Measurements from ENCODE around the gene HIF1A. TPM values are rescaled to one million over a fixed set of nuclear protein-coding genes. Genes with fewer than 3 reads are reported as not detected.

The HIF1A gene
- total RNA-seq, 8 experiments from 2014 or later: 57.7 to 164 (median 98.6) TPM

DNA sequence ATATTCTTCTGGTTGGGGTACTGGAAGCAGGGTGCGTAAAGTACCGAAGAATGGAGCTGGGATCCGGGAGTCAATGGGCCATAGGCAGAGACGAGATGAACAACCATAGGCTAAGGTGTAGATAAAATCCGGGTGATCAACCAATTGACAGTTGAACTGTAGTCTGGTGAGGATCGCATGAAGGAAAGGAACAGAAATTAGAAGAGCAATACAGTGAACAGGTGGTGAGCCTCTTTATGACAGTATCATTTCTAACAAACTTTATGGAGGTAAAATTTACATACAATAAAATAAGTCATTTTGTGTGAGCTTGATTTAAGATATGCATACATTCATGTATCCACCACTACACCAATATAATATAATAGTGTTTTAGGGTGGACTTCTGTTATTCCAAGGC lies 13.9 kb upstream of the HIF1A start:
- in situ Hi-C loops (cut with MboI; ENCODE audit: low pct_unique_long_range_greater_than_20kb in 2 of 9, low sequenced_read_pairs in 9 of 9, unreplicated experiment in 9 of 9): no loop called here
- no peak for ATAC-seq (replicated peaks in 6 of 8)
- Histone ChIP-seq H3K4me1 (replicated peaks in 1 of 2) (peaks cover 0 to 3% of the 10 kb centered on the region in 2 donors), H3K27ac (no peak overlapping the region), H3K4me3 (no peak overlapping the region)
- 82 to 100% (median 91%) methylated on average over 2 to 6 of the region's 6 CpGs; no CpG with 5 or more reads in 1 of the 10 experiments for WGBS, 10 experiments

DNA sequence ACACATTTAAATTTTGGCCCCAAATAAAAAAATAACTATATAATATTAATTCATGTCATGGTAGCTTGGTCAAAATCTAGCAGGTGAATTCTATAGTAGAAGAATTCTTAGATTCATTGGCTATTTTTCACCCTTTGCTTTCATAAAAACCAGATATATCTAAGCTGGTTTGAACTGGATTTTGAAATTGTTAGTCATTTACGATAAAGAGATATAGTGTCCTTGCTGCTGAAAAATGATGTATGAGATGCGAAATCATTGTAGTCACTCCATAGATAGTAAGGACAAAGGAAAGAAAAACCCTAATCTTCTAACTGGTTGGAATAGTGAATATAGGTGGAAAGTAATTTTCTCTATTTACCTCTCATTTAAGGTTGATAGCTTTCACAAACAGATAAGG lies 12.2 kb upstream of the HIF1A start:
- WGBS, 10 experiments: 64 to 100% (median 97%) methylated on average over 1 to 2 of the region's 2 CpGs; no CpG with 5 or more reads in 1 of the 10 experiments
- ATAC-seq (replicated peaks in 6 of 8): no peak
- Histone ChIP-seq H3K4me3 (no peak overlapping the region), H3K27ac (no peak overlapping the region), H3K4me1 (replicated peaks in 1 of 2) (peaks cover 0 to 3% of the 10 kb centered on the region in 2 donors)
- in situ Hi-C loops (cut with MboI; ENCODE audit: low pct_unique_long_range_greater_than_20kb in 2 of 9, low sequenced_read_pairs in 9 of 9, unreplicated experiment in 9 of 9): no loop called here

DNA sequence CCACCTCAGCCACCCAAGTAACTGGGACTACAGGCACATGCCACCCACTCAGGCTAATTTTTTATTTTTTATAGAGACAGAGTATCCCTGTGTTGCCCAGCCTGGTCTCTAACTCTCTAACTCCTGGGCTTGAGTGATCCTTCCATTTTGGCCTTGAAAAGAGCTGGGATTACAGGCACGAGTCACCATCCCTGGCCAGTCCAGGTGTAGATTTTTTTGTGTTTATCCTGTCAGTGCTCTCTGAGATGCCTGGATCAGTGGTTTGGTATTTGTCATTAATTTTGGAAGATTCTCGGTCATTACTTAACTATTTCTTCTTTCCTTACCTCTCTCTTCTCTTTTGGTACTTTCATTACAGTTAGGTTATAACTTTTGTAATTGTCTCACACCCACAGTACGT lies 5.3 kb upstream of the HIF1A start:
- 20 to 55% (median 48%) methylated on average over 2 to 3 of the region's 3 CpGs; no CpG with 5 or more reads in 1 of the 10 experiments for WGBS, 10 experiments
- in situ Hi-C loops (cut with MboI; ENCODE audit: low pct_unique_long_range_greater_than_20kb in 2 of 9, low sequenced_read_pairs in 9 of 9, unreplicated experiment in 9 of 9): no loop called here
- no peaks in the 10 kb centered on the region for H3K4me1 ChIP-seq (replicated peaks in 1 of 2)
- no peak overlapping the region for H3K27ac ChIP-seq
- no peak overlapping the region for H3K4me3 ChIP-seq
- no peak for ATAC-seq (replicated peaks in 6 of 8)

DNA sequence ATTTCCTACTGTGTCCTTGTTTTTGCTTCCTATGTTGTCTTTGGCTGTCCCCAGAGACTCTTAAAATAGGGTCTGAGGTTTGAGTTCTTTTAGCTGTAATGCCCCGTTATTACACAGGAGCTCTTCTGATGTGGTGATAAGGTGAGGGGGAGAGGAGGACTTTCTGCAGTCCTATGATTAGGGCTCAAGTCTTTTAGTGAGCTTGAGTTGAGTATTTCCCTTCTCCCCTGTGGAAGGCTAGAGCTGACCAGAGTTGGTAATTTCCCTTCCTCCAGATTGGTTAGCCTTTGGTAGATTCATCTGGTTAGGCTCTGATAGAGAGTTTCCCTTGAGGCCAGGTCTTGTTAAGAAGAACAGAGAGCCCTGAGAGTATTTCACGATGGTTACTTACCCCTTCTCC lies 4.3 kb upstream of the HIF1A start:
- no peak overlapping the region for H3K4me3 ChIP-seq
- no peak for ATAC-seq (replicated peaks in 6 of 8)
- no peaks in the 10 kb centered on the region for H3K4me1 ChIP-seq (replicated peaks in 1 of 2)
- WGBS, 10 experiments: 40 to 100% (median 85%) methylated on average over 1 to 2 of the region's 2 CpGs; no CpG with 5 or more reads in 3 of the 10 experiments
- in situ Hi-C loops (cut with MboI; ENCODE audit: low pct_unique_long_range_greater_than_20kb in 2 of 9, low sequenced_read_pairs in 9 of 9, unreplicated experiment in 9 of 9): no loop called here
- H3K27ac ChIP-seq: no peak overlapping the region

DNA sequence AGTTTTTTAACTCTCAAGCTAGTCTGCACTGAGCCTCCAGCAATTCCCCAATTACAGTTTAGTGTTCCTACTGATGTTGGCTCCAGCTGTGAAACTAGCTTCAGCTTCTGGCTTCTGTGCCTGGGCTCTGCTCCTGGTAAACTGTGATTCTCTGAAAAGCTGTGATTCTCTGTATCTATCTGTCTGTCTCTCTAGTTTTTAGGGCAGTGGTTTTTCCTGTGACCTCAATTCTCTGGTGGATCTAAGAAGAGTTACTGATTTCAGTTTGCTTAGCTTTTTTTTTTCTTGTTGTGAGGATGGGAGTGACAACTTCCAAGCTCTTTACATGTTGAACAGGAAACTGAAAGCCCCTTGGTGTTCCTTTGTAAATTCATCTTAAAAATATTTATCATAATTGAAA lies 3.8 kb upstream of the HIF1A start:
- no peak for ATAC-seq (replicated peaks in 6 of 8)
- Histone ChIP-seq H3K4me1 (replicated peaks in 1 of 2) (no peaks in the 10 kb centered on the region), H3K4me3 (no peak overlapping the region), H3K27ac (no peak overlapping the region)
- in situ Hi-C loops (cut with MboI; ENCODE audit: low pct_unique_long_range_greater_than_20kb in 2 of 9, low sequenced_read_pairs in 9 of 9, unreplicated experiment in 9 of 9): no loop called here

DNA sequence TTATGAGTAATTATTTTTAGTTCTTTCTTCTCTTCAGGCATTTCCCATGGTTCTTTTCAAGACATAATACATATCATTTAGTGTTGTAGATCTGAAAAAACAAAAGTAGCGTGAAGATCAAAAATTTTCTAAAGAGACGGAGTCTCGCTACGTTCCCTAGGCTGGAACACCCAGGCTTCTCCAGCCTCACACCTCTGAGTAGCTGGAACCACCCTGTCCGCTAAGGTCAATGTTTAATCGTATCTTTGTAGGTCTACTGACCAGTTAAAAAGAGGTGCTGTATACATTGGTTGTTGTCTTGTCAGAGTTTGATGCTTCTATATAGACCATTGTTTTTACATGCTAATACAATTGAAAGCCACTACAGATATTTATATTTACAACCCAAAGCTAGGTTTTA lies 1.3 kb upstream of the HIF1A start:
- in situ Hi-C loops (cut with MboI; ENCODE audit: low pct_unique_long_range_greater_than_20kb in 2 of 9, low sequenced_read_pairs in 9 of 9, unreplicated experiment in 9 of 9): no loop called here
- Histone ChIP-seq H3K27ac (no peak overlapping the region), H3K4me1 (replicated peaks in 1 of 2) (peaks cover 5 to 7% of the 10 kb centered on the region in 2 donors), H3K4me3 (no peak overlapping the region)
- ATAC-seq (replicated peaks in 6 of 8): no peak
- 77 to 100% (median 96%) methylated on average over 4 to 6 of the region's 6 CpGs; no CpG with 5 or more reads in 3 of the 10 experiments for WGBS, 10 experiments

DNA sequence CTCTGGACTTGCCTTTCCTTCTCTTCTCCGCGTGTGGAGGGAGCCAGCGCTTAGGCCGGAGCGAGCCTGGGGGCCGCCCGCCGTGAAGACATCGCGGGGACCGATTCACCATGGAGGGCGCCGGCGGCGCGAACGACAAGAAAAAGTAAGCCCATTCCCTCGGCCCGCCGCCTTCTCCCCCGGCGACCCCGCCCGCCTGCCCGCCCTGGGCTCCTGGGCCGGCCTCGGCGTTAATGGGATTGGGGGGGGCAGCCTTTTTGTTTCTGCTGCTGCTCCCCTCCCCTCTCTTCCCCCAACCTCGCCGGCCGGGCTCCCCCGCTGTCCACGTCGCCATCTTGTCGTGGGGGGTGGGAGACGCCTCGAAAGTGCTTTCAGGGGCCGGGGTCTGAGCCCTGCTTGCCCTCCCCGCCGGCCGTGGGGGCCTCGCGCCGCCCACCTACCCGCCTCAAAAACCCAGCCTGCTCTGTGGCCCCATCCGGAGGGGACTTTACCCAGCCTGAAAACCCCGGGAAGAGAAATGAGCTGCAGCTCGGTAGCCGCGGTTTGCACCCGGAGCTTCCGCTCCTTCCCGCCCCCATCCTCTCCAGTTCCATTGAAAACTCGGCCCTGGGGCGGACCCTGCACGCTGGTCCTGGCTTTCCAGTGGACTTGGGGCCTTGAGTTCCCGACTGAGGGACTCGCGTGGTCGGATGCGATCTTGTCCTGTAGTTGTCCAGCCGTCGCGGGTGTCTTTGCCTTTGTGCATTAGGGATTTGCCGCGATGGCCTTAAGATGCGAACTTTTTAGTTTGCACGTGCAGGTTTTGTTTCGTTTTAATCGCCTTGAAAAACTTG lies 598 bp downstream of the HIF1A start:
- in situ Hi-C loops (cut with MboI; ENCODE audit: low pct_unique_long_range_greater_than_20kb in 2 of 9, low sequenced_read_pairs in 9 of 9, unreplicated experiment in 9 of 9): no loop called here
- WGBS, 10 experiments: 0 to 1% (median 0%) methylated on average over 3 to 16 of the region's 70 CpGs; no CpG with 5 or more reads in 3 of the 10 experiments
- Histone ChIP-seq H3K4me1 (replicated peaks in 1 of 2) (peaks cover 7% of the 10 kb centered on the region in 2 donors), H3K4me3 (peak overlapping the region; percentile 63 to 93 (median 66)), H3K27ac (peak overlapping the region; percentile 87 to 92)
- ATAC-seq (replicated peaks in 6 of 8): peak; percentile 13 to 45 (median 33)

DNA sequence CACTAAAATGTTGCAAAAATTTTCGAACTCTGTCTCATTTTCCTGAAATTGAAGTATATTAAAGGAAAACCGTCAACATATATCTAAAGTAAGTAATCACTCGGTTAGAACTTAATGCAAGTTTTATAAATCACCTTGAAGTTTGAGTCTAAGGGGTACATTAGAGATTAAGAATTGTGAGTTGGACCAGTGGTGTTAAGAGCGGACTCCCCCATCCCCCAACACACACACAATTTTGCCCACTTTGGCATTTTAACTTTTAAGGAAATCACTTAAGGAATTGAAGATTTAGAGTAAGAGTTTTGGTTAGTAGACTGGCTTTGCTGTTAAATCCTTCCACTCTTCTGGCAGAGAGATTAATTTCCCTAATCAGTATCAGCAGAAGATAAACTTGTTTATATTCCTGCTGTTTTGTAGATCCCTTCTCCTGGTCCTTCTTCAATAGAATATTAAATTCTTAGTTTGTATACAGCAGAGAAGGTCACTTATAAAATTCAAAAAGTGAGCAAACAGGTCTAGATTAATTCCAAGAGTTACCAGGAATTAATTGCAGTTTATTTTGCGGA lies 1.5 kb downstream of the HIF1A start:
- in situ Hi-C loops (cut with MboI; ENCODE audit: low pct_unique_long_range_greater_than_20kb in 2 of 9, low sequenced_read_pairs in 9 of 9, unreplicated experiment in 9 of 9): no loop called here

DNA sequence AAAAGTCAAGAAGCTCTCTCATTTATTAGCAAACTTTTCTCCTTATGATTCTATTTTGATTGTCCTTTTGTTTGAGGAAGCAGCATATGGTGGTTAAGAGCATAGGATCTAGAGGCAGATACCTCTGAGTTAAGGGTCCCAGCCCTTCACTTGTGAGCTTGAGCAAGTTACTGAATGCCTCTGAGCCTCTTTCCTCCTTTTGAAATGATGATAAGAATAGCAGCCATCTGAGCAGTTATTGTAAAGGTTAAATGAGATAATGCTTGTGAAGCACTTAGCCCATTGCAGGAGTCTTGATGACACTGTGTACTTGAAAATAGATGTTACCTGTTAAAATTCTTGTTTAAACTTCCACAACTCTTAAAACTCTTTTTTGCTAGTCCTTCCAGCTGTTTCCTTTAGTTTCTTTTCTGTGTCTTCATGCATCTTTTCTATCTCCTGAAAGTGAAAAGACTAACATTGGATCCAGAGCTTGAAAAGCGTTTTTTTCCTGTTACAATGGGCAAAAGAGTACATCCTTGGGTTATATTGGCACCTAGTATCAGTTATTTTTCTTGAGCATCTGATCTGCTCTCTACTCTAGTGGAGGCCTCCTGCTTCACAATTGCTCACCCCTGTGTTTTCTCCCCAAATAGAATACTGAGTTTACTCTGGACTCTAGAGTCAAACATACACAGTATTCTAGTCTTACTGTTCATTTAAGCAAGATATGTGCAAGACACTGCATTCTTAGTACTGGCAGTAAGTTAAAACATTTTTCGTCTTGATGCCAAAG lies 3.1 kb downstream of the HIF1A start:
- no peak for ATAC-seq (replicated peaks in 6 of 8)
- no peak overlapping the region for H3K27ac ChIP-seq
- peak overlapping the region in 4 of 5 donors; percentile 63 to 93 (median 76) for H3K4me3 ChIP-seq
- WGBS, 10 experiments: 13 to 85% (median 67%) methylated on average over 1 to 2 of the region's 2 CpGs; no CpG with 5 or more reads in 1 of the 10 experiments
- peaks cover 7% of the 10 kb centered on the region in 2 donors for H3K4me1 ChIP-seq (replicated peaks in 1 of 2)
- in situ Hi-C loops (cut with MboI; ENCODE audit: low pct_unique_long_range_greater_than_20kb in 2 of 9, low sequenced_read_pairs in 9 of 9, unreplicated experiment in 9 of 9): no loop called here

More for the DNA sequence above, 1.5 kb downstream of the HIF1A start:
- WGBS, 10 experiments: 0 to 27% (median 7%) methylated on average over 1 to 5 of the region's 5 CpGs
- H3K4me1 ChIP-seq (replicated peaks in 1 of 2): peaks cover 7% of the 10 kb centered on the region in 2 donors
- ATAC-seq (replicated peaks in 6 of 8): no peak
- H3K27ac ChIP-seq: no peak overlapping the region
- H3K4me3 ChIP-seq: peak overlapping the region; percentile 63 to 93 (median 66)

DNA sequence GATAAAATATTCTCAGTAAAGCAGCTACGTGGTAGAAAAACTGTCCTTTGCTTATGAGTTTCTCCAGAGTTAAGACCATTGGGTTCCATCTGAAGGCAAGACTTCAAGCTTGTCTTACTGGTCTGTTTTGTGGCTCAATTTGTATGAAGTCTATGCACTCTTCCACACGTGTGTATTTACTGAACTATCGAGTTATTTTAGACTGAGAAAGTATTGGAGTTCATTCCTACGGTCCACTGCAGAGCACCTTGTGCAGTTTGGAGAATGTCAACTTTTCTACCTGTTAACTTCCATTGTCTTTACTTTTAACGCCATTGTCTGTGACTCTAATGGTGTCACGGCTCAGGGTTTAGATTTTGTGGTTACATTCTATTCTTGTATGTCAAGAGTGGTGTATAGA lies 3.7 kb downstream of the HIF1A start:
- H3K4me1 ChIP-seq (replicated peaks in 1 of 2): peaks cover 7% of the 10 kb centered on the region in 2 donors
- ATAC-seq (replicated peaks in 6 of 8): no peak
- H3K4me3 ChIP-seq: no peak overlapping the region
- in situ Hi-C loops (cut with MboI; ENCODE audit: low pct_unique_long_range_greater_than_20kb in 2 of 9, low sequenced_read_pairs in 9 of 9, unreplicated experiment in 9 of 9): no loop called here
- whole genome bisulfite sequencing, 10 experiments: 29 to 88% (median 73%) methylated on average over 1 to 6 of the region's 6 CpGs; no CpG with 5 or more reads in 1 of the 10 experiments
- H3K27ac ChIP-seq: no peak overlapping the region

DNA sequence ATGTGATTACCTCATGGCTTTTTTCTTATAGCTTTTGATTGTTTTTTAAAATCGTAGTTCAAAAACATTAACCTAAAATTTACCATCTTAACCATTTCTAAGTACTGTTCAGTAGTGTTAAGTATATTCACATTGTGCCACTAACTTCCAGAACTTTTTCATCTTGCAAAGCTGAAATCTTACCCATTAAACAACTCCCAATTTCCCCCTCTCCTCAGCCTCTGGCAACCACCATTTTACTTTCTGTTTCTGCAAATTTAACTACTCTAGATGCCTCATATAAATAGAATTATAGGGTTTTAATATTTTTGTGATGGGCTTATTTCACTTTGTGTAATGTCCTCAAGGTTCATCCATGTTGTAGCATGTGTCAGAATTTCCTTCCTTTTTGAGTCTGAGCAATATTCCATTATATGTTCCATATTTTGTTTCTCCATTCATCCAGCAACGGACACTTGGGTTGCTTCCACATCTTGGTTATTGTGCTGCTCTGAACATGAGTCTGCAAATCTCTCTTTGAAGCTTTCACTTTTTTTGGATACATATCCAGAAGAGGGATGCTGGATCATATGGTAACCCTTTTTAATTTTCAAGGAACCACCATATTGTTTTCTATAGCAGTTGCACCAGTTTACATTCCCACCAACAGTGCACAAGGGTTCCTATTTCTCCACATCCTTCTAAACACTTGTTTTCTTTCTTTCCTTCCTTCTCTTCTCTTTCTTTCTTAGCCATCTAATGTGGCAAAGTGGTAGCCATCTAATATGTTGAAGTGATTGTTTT lies 5.0 kb downstream of the HIF1A start:
- peaks cover 7 to 12% of the 10 kb centered on the region in 2 donors for H3K4me1 ChIP-seq (replicated peaks in 1 of 2)
- in situ Hi-C loops (cut with MboI; ENCODE audit: low pct_unique_long_range_greater_than_20kb in 2 of 9, low sequenced_read_pairs in 9 of 9, unreplicated experiment in 9 of 9): loop anchor here in 1 of 9 experiments (25.0 kb wide), 1 partner anchor 238 kb away; no protein-coding TSS in a partner anchor
- no peak overlapping the region for H3K27ac ChIP-seq
- H3K4me3 ChIP-seq: no peak overlapping the region
- WGBS, 10 experiments: 30 to 100% (median 88%) methylated on average over 1 to 2 of the region's 2 CpGs
- no peak for ATAC-seq (replicated peaks in 6 of 8)

DNA sequence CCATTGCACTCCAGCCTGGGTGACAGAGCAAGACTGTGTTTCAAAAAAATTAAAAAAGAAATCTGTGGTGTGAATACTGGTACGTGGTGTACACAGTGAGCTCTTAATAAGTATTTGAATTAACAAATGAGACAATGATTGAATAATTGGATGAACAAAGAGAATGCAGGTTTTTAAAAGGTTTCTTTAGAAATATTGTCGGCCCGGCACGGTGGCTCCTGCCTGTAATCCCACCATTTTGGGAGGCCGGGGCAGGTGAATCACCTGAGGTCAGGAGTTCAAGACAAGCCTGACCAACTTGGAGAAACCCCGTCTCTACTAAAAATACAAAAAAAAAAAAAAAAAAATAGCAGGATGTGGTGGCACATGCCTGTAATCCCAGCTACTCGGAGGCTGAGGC lies 6.6 kb downstream of the HIF1A start:
- WGBS, 10 experiments: 75 to 98% (median 88%) methylated on average over 3 to 7 of the region's 7 CpGs; no CpG with 5 or more reads in 3 of the 10 experiments
- Histone ChIP-seq H3K4me3 (no peak overlapping the region), H3K27ac (no peak overlapping the region), H3K4me1 (replicated peaks in 1 of 2) (peaks cover 7 to 12% of the 10 kb centered on the region in 2 donors)
- no peak for ATAC-seq (replicated peaks in 6 of 8)
- in situ Hi-C loops (cut with MboI; ENCODE audit: low pct_unique_long_range_greater_than_20kb in 2 of 9, low sequenced_read_pairs in 9 of 9, unreplicated experiment in 9 of 9): loop anchor here in 1 of 9 experiments (25.0 kb wide), 1 partner anchor 240 kb away; no protein-coding TSS in a partner anchor

All from motor neuron (in vitro differentiated cells).